Measurements from ENCODE around the gene ACOT2.
A peak's percentile ranks its signal among the peaks of the same experiment; 100 is the strongest.

The ACOT2 gene

GRCh38 chr14:73623504-73624054 lies 54.6 kb downstream of the ACOT2 start:
- WGBS (ENCODE audit: extremely low coverage, insufficient coverage, insufficient read length): no CpG with 5 or more reads among the region's 4 CpGs
- no peak overlapping the region for H3K14ac ChIP-seq (ENCODE audit: low read length)
- H3K9me3 ChIP-seq (ENCODE audit: insufficient read depth, low read depth, low read length): no peaks in the 10 kb centered on the region
- no peak overlapping the region for H2AK5ac ChIP-seq (ENCODE audit: low read length)
- H3K79me2 ChIP-seq (ENCODE audit: control insufficient read depth, insufficient read depth, low read length, poor library complexity): no peaks in the 10 kb centered on the region
- H3K23ac ChIP-seq (ENCODE audit: low read length): no peak overlapping the region
- no peak overlapping the region for H3K4me3 ChIP-seq (ENCODE audit: low read depth, low read length)
- H2AFZ ChIP-seq (ENCODE audit: insufficient read depth, low read length, poor library complexity): no peak overlapping the region
- no peak overlapping the region for H2BK12ac ChIP-seq (ENCODE audit: low read length)
- H3K4ac ChIP-seq (ENCODE audit: low read depth, low read length): no peak overlapping the region
- no peak overlapping the region for H4K8ac ChIP-seq (ENCODE audit: low read depth, low read length)
- H3K4me2 ChIP-seq (ENCODE audit: low read length): no peak overlapping the region
- H3K9ac ChIP-seq (ENCODE audit: low read length): no peak overlapping the region
- H3K27ac ChIP-seq (ENCODE audit: low read depth, low read length): no peak overlapping the region
- no peak overlapping the region for H3K18ac ChIP-seq (ENCODE audit: low read length)
- no peaks in the 10 kb centered on the region for H3K79me1 ChIP-seq (ENCODE audit: low read length)
- H3K4me1 ChIP-seq (ENCODE audit: control insufficient read depth in 1 of 2, insufficient read depth in 2 of 2, low read length in 2 of 2): no peaks in the 10 kb centered on the region
- peak in 1 of 2 donors; percentile 44 for DNase-seq
- H2BK120ac ChIP-seq (ENCODE audit: insufficient read depth, low read length, poor library complexity): no peak overlapping the region
- H2BK5ac ChIP-seq (ENCODE audit: low read depth, low read length, poor library complexity): no peak overlapping the region
- no peak overlapping the region for H4K12ac ChIP-seq (ENCODE audit: low read depth, low read length)
- no peaks in the 10 kb centered on the region for H3K36me3 ChIP-seq (ENCODE audit: control insufficient read depth in 1 of 2, insufficient read depth in 2 of 2, low read length in 2 of 2)
- H3K27me3 ChIP-seq (ENCODE audit: insufficient read depth, low read length): no peaks in the 10 kb centered on the region
- no peak overlapping the region for H4K91ac ChIP-seq (ENCODE audit: low read depth, low read length)
